ENCODE data around the gene C1orf74.

- TF ChIP-seq, protein P1, sequence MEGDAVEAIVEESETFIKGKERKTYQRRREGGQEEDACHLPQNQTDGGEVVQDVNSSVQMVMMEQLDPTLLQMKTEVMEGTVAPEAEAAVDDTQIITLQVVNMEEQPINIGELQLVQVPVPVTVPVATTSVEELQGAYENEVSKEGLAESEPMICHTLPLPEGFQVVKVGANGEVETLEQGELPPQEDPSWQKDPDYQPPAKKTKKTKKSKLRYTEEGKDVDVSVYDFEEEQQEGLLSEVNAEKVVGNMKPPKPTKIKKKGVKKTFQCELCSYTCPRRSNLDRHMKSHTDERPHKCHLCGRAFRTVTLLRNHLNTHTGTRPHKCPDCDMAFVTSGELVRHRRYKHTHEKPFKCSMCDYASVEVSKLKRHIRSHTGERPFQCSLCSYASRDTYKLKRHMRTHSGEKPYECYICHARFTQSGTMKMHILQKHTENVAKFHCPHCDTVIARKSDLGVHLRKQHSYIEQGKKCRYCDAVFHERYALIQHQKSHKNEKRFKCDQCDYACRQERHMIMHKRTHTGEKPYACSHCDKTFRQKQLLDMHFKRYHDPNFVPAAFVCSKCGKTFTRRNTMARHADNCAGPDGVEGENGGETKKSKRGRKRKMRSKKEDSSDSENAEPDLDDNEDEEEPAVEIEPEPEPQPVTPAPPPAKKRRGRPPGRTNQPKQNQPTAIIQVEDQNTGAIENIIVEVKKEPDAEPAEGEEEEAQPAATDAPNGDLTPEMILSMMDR (IDR thresholded peaks at IDR 0.05) = no peak
- no peak for TF ChIP-seq FOXJ3 (CRISPR knock-in tag; IDR thresholded peaks at IDR 0.05)
Measured at GRCh38 chr1:209800984-209801834, 16.9 kb upstream of the C1orf74 start.
